Neural cell (in vitro differentiated cells): ENCODE data around the gene MKRN2. TPM values are rescaled to one million over a fixed set of nuclear protein-coding genes. Genes with fewer than 3 reads are reported as not detected.

Source experiments
- H2AFZ ChIP-seq: fragments of 200-600, 300-800 bp; sonication (generic), shearing (Covaris generic); 2 replicates; pipeline ENCODE4 v1.6.0; 2014; ENCODE audit warnings: low read depth, mild to moderate bottlenecking, antibody characterized with exemption, low read length, moderate library complexity
- H3F3A ChIP-seq: fragments of 200-600 bp; shearing (Covaris generic); 2 replicates; pipeline ENCODE4 v1.6.1; 2016; ENCODE audit warnings: mild to moderate bottlenecking, moderate library complexity, mixed read lengths, antibody characterized with exemption, low read length; ENCODE audit not compliant: insufficient read depth, poor library complexity, severe bottlenecking
- H3K27ac ChIP-seq: fragments of 200-600, 300-800 bp; sonication (generic), shearing (Covaris generic); 2 replicates; pipeline ENCODE4 v1.5.1; 2014; ENCODE audit warnings: mild to moderate bottlenecking, low read length, moderate library complexity
- H3K27me3 ChIP-seq: fragments of 300-800, 200-600 bp; sonication (generic), shearing (Covaris generic); 2 replicates; pipeline ENCODE4 v1.6.0; 2014; ENCODE audit warnings: mild to moderate bottlenecking, low read depth, low read length, moderate library complexity; ENCODE audit not compliant: insufficient read depth
- H3K36me3 ChIP-seq: fragments of 300-800, 200-600 bp; sonication (generic), shearing (Covaris generic); 2 replicates; pipeline ENCODE4 v1.5.1; 2014; ENCODE audit warnings: mild to moderate bottlenecking, antibody characterized with exemption, low read length, moderate library complexity; ENCODE audit not compliant: insufficient read depth
- H3K4me2 ChIP-seq: fragments of 300-800, 200-600 bp; sonication (generic), shearing (Covaris generic); 2 replicates; pipeline ENCODE4 v1.6.0; 2014; ENCODE audit warnings: mild to moderate bottlenecking, low read length
- H3K4me3 ChIP-seq: fragments of 300-800, 200-600 bp; sonication (generic), shearing (Covaris generic); 2 replicates; pipeline ENCODE4 v1.5.1; 2014; ENCODE audit warnings: mild to moderate bottlenecking, low read length, moderate library complexity
- H3K79me2 ChIP-seq: fragments of 200-600 bp; shearing (Covaris generic); replicated peaks from 2 replicates; pipeline ENCODE4 v1.6.0; 2014; ENCODE audit warnings: mild to moderate bottlenecking, low read length, moderate library complexity; ENCODE audit not compliant: insufficient read depth
- H3K9ac ChIP-seq: fragments of 300-800, 200-600 bp; sonication (generic), shearing (Covaris generic); 2 replicates; pipeline ENCODE4 v1.6.1; 2016; ENCODE audit warnings: mild to moderate bottlenecking, low read length, mixed read lengths
- H3K9me2 ChIP-seq: fragments of 200-600 bp; shearing (Covaris generic); 2 replicates; pipeline ENCODE4 v1.6.1; 2016; ENCODE audit warnings: mild to moderate bottlenecking, low read length, mixed read lengths; ENCODE audit not compliant: insufficient read depth
- H3K9me3 ChIP-seq: fragments of 200-600, 300-800 bp; sonication (generic), shearing (Covaris generic); 2 replicates; pipeline ENCODE4 v1.6.1; 2016; ENCODE audit warnings: mild to moderate bottlenecking, mixed run types, low read length, moderate library complexity, mixed read lengths
- H4K20me1 ChIP-seq: fragments of 200-600 bp; shearing (Covaris generic); 2 replicates; pipeline ENCODE4 v1.6.1; 2016; ENCODE audit warnings: mild to moderate bottlenecking, mixed run types; ENCODE audit not compliant: insufficient read depth
- CTCF ChIP-seq: fragments of 450-650 bp; IDR thresholded peaks from 2 replicates; pipeline ENCODE4 v1.5.1; 2014; ENCODE audit warnings: antibody characterized with exemption, mild to moderate bottlenecking, moderate library complexity; ENCODE audit not compliant: poor library complexity, severe bottlenecking
- EZH2 ChIP-seq: fragments of 200-600, 300-800 bp; shearing (Covaris generic), sonication (generic); IDR thresholded peaks from 2 replicates; pipeline ENCODE4 v1.6.1; 2014; ENCODE audit warnings: antibody characterized with exemption, low read length, borderline replicate concordance, mild to moderate bottlenecking; ENCODE audit not compliant: insufficient read depth, poor library complexity, severe bottlenecking
- MXI1 ChIP-seq: fragments of 450-650 bp; conservative IDR thresholded peaks from 2 replicates; pipeline ENCODE4 v1.6.1; 2014; ENCODE audit warnings: antibody characterized with exemption, mild to moderate bottlenecking; ENCODE audit not compliant: poor library complexity, severe bottlenecking
- POLR2AphosphoS5 ChIP-seq: IDR thresholded peaks from 2 replicates; pipeline ENCODE4 v1.6.1; 2012
- RAD21 ChIP-seq: fragments of 450-650 bp; conservative IDR thresholded peaks from 2 replicates; pipeline ENCODE4 v1.6.1; 2014; ENCODE audit warnings: antibody characterized with exemption, mild to moderate bottlenecking, moderate library complexity
- REST ChIP-seq: IDR thresholded peaks from 2 replicates; pipeline ENCODE4 v1.6.1; 2012; ENCODE audit warnings: borderline replicate concordance
- SMC3 ChIP-seq: fragments of 450-650 bp; conservative IDR thresholded peaks from 2 replicates; pipeline ENCODE4 v1.6.1; 2014; ENCODE audit warnings: antibody characterized with exemption, mild to moderate bottlenecking, moderate library complexity; ENCODE audit not compliant: poor library complexity
- TAF1 ChIP-seq: IDR thresholded peaks from 2 replicates; pipeline ENCODE4 v1.6.1; 2012; ENCODE audit warnings: low read depth
- polyA plus RNA-seq: library from polyadenylated mRNA; depleted of rRNA; stranded (reverse); fragments of >200 nt; gene quantifications from 2 replicates; pipeline ENCODE4 v1.2.3, GENCODE V29; 2014

The MKRN2 gene
- polyA plus RNA-seq, 1 donor from 2014 or later: 47.6 TPM

- H4K20me1 ChIP-seq: no peaks in the 10 kb centered on the region
Observed at GRCh38 chr3:12593473-12593872, 36.6 kb downstream of the MKRN2 start.

GRCh38 chr3:12598890-12599289 is 42.0 kb downstream of the MKRN2 start:
- H3K79me2 ChIP-seq: peaks cover 6% of the 10 kb centered on the region
- H3F3A ChIP-seq: no peaks in the 10 kb centered on the region
- no peak for TF ChIP-seq RAD21
- TF ChIP-seq CTCF: no peak
- no peak for TF ChIP-seq EZH2
- no peak for TF ChIP-seq POLR2AphosphoS5
- no peak for TF ChIP-seq MXI1
- no peak for TF ChIP-seq TAF1
- TF ChIP-seq SMC3: no peak
- no peak for TF ChIP-seq REST

More at GRCh38 chr3:12593473-12593872, 36.6 kb downstream of the MKRN2 start:
- H3F3A ChIP-seq: no peaks in the 10 kb centered on the region
- TF ChIP-seq EZH2 (no peak), REST (no peak), SMC3 (no peak), CTCF (no peak)
- no peaks in the 10 kb centered on the region for H3K79me2 ChIP-seq
- no peaks in the 10 kb centered on the region for H3K9me3 ChIP-seq
- H3K4me2 ChIP-seq: no peak overlapping the region
- H2AFZ ChIP-seq: no peak overlapping the region
- H3K36me3 ChIP-seq: peaks cover 18% of the 10 kb centered on the region
- no peaks in the 10 kb centered on the region for H3K9me2 ChIP-seq
- H3K4me3 ChIP-seq: no peak overlapping the region
- H3K27me3 ChIP-seq: no peaks in the 10 kb centered on the region
- H3K9ac ChIP-seq: no peak overlapping the region
- no peak overlapping the region for H3K27ac ChIP-seq

More at GRCh38 chr3:12598890-12599289, 42.0 kb downstream of the MKRN2 start:
- Histone ChIP-seq H3K4me3 (no peak overlapping the region), H3K9ac (no peak overlapping the region), H3K9me3 (no peaks in the 10 kb centered on the region), H3K9me2 (no peaks in the 10 kb centered on the region), H3K4me2 (no peak overlapping the region), H3K36me3 (peaks cover 5% of the 10 kb centered on the region), H3K27ac (no peak overlapping the region), H3K27me3 (no peaks in the 10 kb centered on the region), H4K20me1 (no peaks in the 10 kb centered on the region), H2AFZ (no peak overlapping the region)
